Measurements from ENCODE around the gene PLEKHM3.
"Not testable (repeated sequence)": the region's sequence is repeated elsewhere in the genome, so short reads cannot be mapped to it uniquely, and the experiment has no call there.

The PLEKHM3 gene

DNA sequence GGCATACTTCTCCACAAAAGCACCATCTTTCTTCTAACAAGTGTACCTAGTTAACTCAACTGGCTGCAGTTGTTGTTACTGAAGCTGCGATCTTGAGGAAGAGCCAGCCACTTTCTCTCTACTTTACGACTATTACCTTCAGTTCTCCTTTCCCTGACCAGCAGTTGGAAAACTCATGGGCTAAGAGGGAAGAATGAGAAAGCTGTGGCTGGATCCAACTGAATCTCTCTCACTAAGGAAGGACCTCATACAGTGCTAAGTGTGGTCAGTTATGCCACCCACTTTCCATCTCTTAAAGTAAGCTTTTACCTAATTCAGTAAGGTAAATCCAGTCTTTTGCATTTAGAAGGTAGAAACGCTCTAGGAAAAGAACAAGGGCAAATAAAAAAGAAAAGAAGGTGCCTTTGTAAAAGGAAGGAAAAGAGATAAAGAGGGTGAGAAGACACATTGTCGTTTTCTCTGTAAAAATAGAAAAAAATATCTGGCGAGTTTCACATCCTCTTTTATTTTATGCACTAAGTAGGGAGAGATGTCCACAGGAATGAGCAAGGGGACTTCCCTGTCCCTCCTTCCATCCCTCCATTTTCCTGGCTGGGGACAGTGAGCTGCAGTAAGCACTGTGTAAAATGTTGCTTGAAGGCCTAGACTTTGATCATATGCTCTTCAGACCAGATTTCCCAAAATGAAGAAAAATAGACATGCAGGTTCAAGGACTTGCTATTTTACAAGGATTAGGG lies 73.4 kb downstream of the PLEKHM3 start:
- no peak for DNase-seq (ENCODE audit: low read depth in 2 of 2)

DNA sequence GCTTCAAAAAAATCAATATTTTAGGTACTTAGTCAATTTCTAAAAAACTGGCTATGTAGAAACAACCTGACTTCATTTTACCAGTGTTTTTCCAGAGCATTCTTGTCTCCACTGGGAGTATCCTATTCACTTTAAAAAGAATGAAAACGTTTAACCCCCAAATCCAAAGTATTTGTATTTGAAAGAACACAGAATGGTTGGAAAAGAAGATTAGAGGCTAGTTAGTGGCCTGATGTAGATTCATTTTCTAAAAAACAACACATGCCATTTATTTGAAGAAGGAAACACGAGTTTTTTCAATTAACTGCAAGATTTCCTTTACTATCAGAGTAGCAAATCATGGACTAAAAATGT lies 74.6 kb downstream of the PLEKHM3 start:
- no peak for DNase-seq (ENCODE audit: low read depth in 2 of 2)

DNA sequence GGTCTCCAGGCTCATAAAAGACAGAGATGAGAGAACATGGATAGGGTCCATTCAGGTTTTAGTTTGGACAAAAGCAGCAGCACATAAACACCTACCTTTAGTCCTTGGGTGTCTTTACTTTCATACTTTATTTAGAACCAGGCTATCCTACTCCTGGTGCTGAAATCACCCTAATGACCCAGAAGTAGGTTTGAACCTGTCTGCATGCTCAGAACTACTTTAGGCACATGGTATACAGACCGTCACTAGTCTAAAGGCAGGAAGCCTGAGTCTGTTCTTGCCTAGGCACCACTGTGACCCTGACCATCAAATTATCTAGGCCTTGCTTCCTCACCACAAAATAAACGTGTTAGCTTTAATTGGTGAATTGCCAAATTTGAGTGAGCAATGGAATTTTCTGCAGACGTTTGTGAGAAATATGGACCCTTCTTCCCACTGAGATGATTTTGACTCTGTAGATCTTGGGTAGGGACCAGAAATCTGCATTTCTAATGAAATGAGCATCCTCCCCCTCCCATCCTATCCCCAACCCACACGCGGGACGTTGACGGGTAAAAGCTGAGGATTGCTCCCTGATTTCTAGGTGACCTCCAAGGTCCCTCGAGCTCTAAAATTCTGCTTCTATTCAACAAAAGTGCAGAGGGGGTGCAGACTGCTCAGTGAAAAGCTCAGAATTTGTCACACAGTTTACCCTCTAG lies 75.1 kb downstream of the PLEKHM3 start:
- DNase-seq (ENCODE audit: low read depth in 2 of 2) = no peak

DNA sequence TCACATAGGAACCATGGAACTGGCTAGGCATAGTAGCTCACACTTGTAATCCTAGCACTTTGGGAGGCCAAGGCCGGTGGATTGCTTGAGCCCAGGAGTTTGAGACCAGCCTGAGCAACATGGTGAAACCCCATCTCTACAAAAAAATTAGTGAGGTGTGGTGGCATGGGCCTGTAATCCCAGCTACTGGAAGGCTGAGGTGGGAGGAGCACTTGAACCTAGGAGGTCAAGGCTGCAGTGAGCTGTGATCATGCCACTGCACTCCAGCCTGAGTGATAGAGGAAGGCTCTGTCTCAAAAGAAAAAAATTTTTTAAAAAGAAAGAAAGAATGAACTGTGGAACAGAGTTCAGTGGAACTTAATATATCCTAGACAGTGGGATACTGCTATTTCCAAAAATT lies 76.1 kb downstream of the PLEKHM3 start:
- not testable (repeated sequence) for DNase-seq (ENCODE audit: low read depth in 2 of 2)

DNA sequence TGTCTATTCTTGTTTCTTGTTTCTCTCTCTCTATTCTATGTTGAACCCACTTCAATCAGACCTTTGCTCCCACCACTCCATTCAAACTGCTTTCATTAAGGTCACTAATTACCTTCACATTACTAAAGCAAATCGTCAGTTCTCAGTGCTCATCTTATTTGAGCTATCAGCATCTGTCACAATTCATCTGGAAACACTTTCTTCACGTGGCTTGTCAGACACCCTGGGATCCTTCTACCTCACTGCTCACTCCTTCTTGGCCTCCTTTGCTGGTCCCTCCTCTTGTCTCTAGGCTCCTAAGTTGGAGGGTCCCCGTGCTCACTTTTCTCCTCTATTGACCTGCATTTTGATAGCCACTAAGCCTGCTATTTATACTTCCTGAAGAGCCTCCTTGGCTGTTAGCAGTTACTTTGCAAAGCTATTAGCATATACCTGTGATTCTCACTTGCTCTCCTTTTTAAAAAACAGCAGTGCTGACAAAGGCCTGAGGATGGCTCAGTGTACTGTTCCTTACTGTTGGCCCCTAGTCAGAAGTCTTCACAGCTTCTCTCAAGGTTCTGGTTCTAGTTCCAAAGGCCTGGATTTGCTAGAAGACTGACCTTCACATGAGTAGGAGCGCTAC lies 80.2 kb downstream of the PLEKHM3 start:
- DNase-seq (ENCODE audit: low read depth in 2 of 2) = no peak

DNA sequence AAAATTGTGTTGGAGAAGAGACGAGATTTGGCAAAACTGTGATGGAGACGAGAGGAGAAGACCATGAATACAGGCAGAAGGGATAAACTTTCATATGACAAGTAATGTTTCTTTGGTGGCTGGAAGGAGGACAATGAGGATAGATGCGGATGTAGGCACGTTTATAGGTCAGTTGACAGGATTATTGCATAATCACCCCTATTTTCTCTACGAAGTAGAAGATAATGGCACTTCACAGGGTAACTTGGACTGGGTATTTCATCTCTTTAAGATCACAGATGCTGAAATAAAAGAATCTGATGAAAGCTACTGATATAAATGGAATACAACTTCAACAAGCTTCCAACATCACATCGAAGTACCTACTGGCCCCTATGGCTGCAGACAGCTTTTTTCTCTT lies 81.0 kb downstream of the PLEKHM3 start:
- DNase-seq (ENCODE audit: low read depth in 2 of 2) = no peak

DNA sequence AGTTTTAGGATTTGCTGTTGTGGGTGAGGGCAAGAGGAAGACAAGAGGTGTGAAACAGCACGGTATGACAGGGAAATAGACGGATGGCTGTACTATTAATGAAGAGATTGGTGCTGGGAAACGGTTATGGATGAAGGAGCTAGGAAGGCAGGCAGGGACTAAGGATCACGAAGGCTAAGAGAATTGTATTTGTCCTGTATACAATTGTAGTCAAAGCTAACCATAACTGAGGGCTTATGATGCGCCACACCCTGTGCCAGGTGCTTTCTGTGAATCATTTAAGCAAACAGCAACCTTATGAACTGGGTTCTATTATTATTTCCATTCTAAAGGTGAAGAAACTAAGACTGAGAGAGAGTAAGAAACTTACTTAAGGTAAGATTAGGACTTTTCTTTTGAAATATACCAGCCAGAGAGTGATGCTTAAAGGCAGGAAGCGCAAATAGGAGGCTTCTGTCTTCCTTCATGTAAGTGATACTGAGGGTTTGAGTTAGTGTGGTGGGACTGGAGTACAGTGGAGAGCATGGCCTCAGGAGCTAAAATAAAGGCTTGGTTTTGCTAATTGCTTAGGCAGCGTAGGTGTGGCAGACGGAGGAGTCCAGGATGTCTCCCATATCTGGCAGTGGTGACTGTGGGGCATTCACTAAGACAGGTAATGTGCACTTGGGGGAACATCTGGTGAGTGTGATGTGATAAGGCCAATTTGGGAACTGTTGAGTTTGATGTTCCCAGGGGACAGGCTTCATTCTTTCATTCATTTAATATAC lies 85.8 kb downstream of the PLEKHM3 start:
- DNase-seq (ENCODE audit: low read depth in 2 of 2) = no peak

DNA sequence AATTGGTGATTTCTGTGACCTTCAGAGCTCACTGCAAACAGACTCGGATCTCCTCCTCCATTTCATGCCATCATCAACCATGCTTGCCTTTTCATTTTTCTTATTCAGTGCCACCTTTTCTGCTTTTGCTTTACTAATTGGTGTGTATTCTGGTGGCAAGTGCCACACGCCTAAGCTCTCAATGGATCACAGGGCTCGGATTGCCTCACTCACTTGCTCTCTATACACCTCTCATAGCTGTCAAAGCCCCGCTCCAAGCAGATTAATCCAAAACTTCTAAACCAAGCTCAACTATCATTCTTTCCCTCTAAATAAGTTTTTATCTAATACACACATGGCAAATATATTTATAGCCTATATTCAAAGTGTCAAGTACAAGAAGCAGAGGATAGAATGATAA lies 86.4 kb downstream of the PLEKHM3 start:
- no peak for DNase-seq (ENCODE audit: low read depth in 2 of 2)

DNA sequence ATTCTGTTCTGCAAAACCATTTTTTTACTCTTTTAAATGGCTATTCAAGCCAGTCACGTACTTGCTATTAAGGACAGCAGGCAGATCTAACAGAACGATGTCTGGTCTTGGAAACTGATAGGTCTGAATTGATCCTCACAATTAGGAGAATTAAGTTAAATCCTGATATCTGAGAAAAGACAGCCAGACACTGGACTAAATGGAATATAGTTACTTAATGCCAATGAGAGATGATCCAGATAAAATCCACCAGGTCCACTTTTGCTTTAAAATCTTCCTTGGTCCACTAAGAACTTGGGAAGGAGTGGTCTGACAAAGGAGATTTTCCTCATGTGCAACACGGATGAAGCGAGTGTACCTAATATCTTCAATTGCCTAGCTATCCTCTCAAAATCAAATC lies 86.9 kb downstream of the PLEKHM3 start:
- DNase-seq (ENCODE audit: low read depth in 2 of 2) = no peak

DNA sequence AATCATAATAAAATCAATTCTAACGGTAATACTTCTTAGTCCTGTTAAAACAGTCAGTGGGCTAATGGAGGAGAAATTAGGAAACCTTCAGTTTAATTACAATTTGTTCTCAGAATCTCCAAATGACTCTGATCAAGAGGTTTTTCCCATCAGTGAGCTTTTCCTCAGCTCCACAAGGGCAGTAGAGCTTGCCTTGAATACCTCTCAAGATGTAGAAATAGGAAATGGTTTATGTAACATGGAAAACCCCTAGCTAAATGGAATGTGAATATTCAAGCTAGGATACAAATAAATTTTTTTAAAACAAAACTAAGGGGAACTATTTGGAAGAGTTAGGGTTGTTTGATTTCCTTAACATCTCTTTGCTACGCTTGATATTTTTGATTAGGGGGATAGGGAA lies 87.5 kb downstream of the PLEKHM3 start:
- DNase-seq (ENCODE audit: low read depth in 2 of 2) = no peak

DNA sequence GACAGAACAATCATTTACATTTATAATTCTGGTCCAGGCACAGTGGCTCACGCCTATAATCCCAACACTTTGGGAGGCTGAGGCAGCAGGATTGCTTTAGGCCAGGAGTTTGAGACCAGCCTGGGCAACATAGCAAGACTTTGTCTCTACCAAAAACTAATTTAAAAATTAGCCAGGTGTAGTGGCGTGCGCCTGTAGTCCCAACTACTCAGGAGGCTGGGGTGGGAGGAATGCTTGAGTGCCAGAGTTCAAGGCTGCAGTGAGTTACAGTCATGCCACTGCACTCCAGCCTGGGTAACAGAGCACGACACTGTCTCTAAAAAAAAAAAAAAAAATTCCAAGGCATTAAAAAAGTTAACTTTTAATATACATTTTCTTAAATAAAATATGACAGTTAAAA lies 88.1 kb downstream of the PLEKHM3 start:
- no peak for DNase-seq (ENCODE audit: low read depth in 2 of 2)

DNA sequence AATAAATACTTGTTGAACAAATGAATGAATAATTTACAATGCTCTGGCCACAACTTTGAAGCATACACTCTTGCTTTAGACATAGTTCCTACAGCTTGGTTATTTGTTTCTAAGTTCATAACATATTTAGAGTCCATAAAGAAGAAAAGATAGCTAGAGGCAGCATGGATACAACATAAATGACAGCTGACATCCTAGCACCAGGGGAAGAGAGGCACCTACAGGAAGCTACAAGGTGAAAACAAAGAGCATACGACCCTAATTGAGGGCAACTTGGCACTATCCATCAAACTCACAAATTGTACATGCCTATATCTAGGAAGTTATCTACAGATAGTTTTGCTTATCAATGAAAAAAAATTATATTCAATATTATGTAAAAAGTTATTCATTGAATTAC lies 88.9 kb downstream of the PLEKHM3 start:
- DNase-seq (ENCODE audit: low read depth in 2 of 2) = no peak

DNA sequence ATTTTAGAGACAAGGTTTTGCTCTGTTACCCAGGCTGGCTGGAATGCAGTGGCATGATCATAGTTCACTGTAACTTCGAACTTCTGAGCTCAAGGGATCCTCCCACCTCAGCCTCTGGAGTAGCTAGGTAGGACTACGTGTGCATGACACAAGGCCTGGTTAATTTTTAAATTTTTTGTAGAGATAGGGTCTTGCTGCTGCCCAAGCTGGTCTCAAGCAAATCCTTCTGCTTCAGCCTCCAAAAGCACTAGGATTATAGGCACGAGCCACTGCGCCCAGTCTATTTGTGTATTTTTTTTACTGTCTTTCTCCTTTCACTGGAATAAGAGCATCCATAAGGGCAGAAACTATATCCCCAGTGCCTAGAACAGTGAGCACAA lies 89.3 kb downstream of the PLEKHM3 start:
- DNase-seq (ENCODE audit: low read depth in 2 of 2) = no peak

DNA sequence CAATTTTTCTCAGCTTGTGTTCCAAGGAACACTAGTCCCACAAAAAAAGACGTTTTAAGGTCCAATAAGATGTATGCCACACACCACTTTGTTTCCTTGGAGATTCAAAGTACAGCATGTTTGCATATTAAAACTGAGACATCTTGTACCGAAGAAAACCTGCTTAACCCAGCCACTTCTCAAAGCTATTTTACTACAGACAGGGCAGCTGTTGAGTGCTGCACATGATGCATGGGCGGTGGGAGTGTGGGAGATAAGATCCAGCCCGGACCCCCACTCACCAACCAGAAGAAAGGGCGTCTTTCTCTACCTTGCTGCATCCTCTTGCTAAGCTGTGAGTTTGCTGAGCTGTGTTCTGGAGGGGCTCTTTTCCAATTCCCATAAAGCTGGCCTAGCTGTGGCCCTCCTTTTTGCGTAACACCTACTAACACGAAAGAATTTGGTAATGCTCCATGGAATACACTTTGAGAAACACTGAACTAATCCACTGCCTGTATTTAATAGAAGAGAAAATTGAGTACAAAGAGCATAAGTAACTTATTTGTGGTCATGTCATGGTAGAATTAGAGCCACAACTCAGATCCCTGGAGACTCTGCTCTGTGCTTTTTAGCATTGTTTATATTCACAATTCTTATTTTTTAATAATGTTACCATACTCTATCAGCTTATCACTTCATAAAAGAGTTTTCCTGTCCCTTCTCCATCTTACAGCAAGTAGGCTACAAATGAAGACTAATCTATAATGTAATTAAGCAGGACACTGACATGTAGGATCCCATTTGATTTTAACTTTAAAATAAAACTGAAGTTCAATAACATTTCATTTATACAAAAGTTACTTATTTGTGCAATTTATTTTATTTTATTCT lies 90.0 kb downstream of the PLEKHM3 start:
- DNase-seq (ENCODE audit: low read depth in 2 of 2) = no peak

DNA sequence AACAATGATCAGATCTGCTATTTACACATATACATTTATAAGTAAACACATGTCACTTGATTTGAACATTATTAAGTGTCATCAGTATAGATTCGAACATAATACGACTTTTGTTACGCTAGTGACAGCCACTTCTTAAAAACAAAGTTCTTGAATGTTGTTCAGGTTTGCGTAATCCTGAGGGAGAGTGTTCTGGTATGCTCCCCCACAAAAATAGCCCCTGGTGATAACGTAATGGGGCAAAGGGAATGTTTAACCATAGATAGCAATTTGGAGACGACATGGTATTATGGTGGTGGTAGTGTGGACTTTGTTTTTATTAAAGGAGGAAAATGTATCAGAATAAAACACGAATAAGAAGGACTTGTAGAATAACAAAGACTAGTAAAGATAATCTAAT lies 90.6 kb downstream of the PLEKHM3 start:
- no peak for DNase-seq (ENCODE audit: low read depth in 2 of 2)

DNA sequence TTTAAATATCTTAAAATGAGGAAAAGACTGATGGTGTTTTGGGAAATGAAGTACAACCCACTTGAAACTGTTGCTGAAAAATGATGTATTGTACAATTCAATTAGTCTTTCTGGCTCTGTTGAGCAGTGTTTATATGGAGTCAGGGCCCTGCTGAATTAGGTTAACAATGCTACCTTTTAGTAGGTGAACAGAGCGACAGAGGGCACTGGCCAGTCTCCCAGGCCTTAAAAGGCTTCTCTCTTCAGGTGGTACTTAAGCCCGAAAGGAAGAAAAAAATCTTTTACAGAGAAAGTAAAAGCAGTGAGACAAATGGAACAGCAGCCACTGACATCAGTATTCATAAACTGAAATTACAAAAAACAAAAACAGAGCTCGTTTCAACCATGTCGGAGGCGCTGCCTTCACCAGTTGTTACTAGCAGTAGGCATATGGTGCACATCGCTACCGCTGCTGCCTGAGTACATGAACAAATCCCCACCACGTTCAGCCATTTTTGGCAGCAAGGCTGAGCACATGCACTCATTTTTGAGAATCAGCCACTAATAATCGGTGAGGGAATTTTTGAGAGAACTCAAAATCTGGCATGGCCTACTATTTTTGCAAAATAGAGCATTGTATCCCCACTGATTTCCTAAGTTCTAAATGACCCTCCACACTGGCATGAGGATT lies 91.8 kb downstream of the PLEKHM3 start:
- no peak for DNase-seq (ENCODE audit: low read depth in 2 of 2)

DNA sequence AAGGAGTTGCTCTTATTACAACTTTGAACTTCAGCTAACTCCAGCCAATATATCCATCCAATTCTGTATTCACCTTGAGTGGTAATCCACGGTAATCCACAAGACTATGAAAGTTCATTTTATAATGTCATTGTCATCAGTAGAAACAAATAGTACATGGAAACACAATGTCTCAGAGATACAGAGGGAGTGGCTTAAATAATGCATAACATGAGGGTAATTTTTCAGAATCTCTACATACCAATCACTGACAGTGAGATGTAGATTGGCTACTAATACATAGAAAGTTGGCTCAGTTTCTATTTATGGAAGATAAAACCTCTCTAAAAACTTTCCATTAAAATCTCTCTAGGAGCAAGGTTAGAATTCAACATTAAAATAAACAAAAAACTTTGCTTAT lies 93.2 kb downstream of the PLEKHM3 start:
- DNase-seq (ENCODE audit: low read depth in 2 of 2) = no peak

DNA sequence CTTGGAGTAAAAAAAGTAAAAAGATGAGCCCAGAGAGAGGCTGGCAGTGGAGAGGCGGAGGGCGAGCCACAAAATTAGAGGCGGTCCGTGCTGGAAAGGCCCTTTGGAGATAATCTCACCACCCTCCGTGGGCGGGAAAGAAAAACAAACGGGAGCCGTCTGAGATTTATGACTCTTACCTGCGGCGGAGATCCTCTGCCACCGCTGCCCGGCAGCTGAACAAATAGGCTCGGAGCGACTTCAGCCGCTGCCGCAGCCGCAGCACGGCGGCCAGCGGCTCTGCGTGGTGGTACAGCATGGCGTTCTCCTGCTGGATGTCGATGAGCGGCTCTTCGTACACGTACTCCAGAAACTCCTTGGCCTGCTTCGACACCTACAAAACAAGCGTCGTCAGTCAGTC lies 94.6 kb downstream of the PLEKHM3 start:
- no peak for DNase-seq (ENCODE audit: low read depth in 2 of 2)

DNA sequence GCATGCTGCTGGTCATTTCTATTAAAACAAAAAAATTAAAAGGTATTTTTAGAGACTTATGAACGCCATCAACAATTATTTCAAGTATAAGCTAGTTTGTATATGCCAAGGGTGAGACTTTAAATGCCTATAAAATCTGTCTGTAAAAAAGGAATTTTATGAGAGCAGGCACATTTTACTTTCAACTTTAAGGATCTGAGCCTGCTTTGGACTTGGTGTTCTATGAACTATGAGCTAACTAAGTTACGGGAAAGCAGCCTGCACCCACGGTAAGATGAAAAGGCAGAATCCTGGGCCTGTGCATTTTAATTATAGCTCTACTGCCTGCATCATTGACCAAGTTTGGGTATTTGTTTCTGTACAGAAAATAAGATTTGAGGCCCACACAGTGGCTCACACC lies 95.4 kb downstream of the PLEKHM3 start:
- DNase-seq (ENCODE audit: low read depth in 2 of 2) = no peak

DNA sequence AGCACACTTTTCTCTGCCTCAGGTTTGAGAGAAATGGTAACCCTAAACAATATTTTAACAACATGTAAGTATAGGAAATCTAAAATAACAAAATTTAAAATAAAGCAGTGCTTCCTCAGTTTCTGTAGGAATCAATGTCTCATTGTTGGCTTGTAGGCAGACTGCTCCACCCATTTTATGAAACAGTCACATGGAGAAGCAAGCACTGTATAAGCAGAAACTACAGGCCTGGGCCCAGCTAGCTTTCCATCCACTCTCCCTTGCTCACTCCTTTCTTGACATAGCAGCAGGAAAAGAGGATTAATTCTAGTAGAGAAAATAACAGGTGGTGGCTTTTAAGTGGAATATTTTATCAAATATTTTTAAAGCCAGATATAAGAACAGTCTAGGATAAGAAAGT lies 97.2 kb downstream of the PLEKHM3 start:
- no peak for DNase-seq (ENCODE audit: low read depth in 2 of 2)

DNA sequence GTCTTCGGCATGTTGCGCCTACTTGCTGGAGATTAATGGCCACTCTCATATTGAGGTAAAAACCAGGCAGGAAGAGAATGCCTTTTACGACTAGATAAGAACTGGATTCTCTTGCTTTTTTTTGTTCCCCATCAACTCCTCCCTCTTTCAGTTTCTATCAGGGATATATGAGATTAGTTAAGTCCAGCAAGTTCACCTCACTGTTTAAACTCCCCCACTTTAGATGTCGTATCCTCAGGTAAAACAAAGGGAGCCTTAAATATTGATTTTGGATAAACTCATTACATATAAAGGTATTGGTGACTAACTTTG lies 98.4 kb downstream of the PLEKHM3 start:
- no peak for DNase-seq (ENCODE audit: low read depth in 2 of 2)
